GM12891 (cell line): ENCODE data around the gene ANKRD33B.
A peak's percentile ranks its signal among the peaks of the same experiment; 100 is the strongest.

Experiments
- DNase-seq: peaks from one replicate; pipeline ENCODE4 v3.0.0; 2011; ENCODE audit warnings: low spot score; ENCODE audit not compliant: insufficient read length
- FAIRE-seq: peaks from 2 replicates; lab custom pipeline; 2011; peaks lifted over from hg19 to GRCh38; lab: Jason Lieb, UNC
- PAX5 ChIP-seq: IDR thresholded peaks from 2 replicates; pipeline ENCODE4 v1.6.1; 2011; ENCODE audit warnings: low read length, moderate library complexity, mild to moderate bottlenecking; ENCODE audit not compliant: insufficient read depth, severe bottlenecking
- POLR2A ChIP-seq: IDR thresholded peaks from 2 replicates; pipeline ENCODE4 v1.6.1; 2011; ENCODE audit warnings: low read depth, low read length, control low read depth
- POLR2AphosphoS5 ChIP-seq: IDR thresholded peaks from 2 replicates; pipeline ENCODE4 v1.6.1; 2011; ENCODE audit warnings: low read depth, low read length, control low read depth
- POU2F2 ChIP-seq: IDR thresholded peaks from 2 replicates; pipeline ENCODE4 v1.6.1; 2011; ENCODE audit warnings: low read depth, mild to moderate bottlenecking, control low read depth, low read length, moderate library complexity
- SPI1 ChIP-seq: IDR thresholded peaks from 2 replicates; pipeline ENCODE4 v1.6.1; 2011; ENCODE audit warnings: low read depth, low read length, control low read depth
- TAF1 ChIP-seq: IDR thresholded peaks from 2 replicates; pipeline ENCODE4 v1.6.1; 2011; ENCODE audit warnings: low read depth, low read length, control low read depth

Gene ANKRD33B

GRCh38 chr5:10652606-10653005, 88.7 kb downstream of the ANKRD33B start:
- TF ChIP-seq PAX5 (no peak), POLR2A (no peak), SPI1 (no peak), POU2F2 (no peak), TAF1 (no peak), POLR2AphosphoS5 (no peak; the same call in 1 of the 2 replicates)
- DNase-seq (no peak), FAIRE-seq (no peak)

DNA sequence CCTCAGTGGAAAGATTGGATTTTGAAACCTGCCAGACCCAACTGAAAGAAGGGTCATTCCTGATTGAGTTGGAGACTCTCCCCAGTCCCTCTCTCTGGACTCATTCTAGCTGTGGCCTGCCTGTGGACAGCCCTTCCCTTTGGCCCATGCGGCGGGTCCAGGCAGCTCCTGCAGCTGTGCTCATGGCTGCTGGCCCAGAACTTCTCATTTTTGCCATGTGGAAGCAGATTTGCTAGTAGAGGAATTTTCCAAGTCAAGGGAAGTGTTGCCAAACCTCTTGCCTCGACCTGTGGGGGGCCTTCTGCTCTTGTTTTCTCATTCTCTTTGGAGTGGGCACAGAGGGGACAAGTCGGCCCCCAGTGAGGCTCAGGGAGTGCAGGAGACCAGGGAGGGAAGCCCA, 89.2 kb downstream of the ANKRD33B start:
- TF ChIP-seq POLR2AphosphoS5 = no peak
- TF ChIP-seq PAX5 = no peak
- no peak for TF ChIP-seq TAF1
- no peak for TF ChIP-seq POLR2A
- no peak for TF ChIP-seq SPI1
- no peak for TF ChIP-seq POU2F2
- no peak for DNase-seq
- FAIRE-seq = no peak

GRCh38 chr5:10653751-10654400, 90.0 kb downstream of the ANKRD33B start:
- TF ChIP-seq PAX5 = no peak
- TF ChIP-seq POU2F2 = no peak
- no peak for FAIRE-seq
- DNase-seq = no peak

DNA sequence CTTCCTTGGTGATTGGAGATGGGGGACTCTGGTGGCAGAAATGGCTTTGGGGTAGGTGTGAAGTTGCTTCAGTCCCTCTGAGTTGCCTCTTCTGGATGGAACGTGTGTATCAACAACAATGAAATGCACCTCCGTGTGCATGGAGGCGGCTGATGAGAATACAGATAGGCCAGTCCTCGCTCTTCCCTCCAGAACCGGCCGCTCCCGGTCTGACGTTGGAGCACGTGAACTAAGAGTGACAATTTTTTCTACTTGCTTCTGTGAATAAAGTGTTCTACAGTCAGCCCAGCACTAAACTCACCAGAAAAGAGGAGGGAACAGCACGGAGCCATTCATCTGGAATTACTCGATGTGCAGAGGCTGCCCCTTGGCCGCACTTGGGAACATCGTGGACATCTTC, 90.7 kb downstream of the ANKRD33B start:
- TF ChIP-seq SPI1 (no peak), TAF1 (no peak), PAX5 (no peak)
- no peak for FAIRE-seq
- DNase-seq = no peak

GRCh38 chr5:10655161-10655971, 91.5 kb downstream of the ANKRD33B start:
- DNase-seq (no peak), FAIRE-seq (no peak)
- TF ChIP-seq POLR2AphosphoS5 (peak; percentile 64; the same call in 1 of the 2 replicates), POLR2A (no peak)

DNA sequence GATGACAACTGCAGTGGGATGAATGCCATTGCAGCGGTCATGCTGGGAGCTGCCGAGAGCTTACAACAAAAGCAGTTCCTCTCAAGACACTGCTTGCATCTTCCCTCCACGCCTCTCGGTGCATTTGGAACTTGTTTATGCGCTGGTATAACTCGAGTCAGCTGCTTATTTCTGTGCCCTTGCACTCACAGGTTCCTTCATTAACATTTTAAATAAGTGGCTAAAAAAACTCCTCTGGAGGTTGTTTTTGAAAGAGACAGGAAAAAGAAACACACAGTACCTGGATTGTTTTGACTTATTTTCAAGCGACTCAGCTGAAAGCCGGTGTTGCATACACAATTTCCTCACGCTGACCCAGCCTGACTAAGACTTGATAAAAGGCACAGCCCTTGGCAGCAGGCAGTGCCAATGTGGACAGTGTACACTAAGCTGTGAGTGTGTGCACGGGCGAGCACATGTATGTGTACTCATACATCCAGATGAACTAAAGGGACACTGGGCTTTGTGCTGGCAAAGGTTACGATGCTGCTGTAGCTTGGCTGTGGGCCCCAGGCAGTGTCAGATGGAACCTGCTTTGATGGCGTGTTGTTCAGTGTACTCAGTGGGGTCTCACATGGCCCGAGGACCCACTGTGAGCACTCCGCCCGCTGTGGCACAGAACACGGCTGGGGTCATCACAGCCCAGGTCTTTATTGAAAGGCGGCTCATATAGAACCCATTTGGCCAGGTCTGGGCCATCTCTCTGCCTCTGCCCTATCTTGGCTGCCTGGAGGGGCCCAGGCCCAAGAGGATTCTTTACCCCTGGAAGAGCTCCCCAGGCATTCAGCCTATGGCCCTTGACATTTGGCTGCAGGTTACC, 92.3 kb downstream of the ANKRD33B start:
- FAIRE-seq (no peak), DNase-seq (no peak)
- TF ChIP-seq POLR2AphosphoS5 = peak; percentile 49; the same call in 1 of the 2 replicates
- TF ChIP-seq POLR2A = peak; percentile 31; the same call in 1 of the 2 replicates
- no peak for TF ChIP-seq PAX5

DNA sequence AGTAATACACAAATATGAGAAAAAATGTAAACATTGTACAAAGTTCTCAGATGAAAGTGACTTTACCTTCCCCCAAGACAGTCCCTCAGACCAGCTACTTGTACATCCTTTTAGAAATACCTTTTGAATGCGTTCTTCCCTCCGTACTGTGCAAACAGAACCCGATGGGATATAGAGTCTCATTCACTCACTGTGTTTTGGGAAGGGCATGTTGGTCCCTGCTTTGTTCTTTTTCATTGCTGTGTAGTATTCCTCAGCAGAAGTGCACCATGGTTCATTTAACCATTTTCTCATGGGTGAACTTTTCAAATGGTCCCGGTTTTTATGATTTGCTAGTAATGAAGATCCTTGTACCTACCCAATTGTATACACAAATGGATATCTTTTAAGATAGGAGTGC, 94.4 kb downstream of the ANKRD33B start:
- no peak for FAIRE-seq
- no peak for TF ChIP-seq TAF1
- TF ChIP-seq POLR2A = no peak; the same call in 1 of the 2 replicates
- TF ChIP-seq SPI1 = no peak
- TF ChIP-seq POLR2AphosphoS5 = peak; percentile 52; the same call in 1 of the 2 replicates
- TF ChIP-seq POU2F2 = no peak
- DNase-seq = no peak

DNA sequence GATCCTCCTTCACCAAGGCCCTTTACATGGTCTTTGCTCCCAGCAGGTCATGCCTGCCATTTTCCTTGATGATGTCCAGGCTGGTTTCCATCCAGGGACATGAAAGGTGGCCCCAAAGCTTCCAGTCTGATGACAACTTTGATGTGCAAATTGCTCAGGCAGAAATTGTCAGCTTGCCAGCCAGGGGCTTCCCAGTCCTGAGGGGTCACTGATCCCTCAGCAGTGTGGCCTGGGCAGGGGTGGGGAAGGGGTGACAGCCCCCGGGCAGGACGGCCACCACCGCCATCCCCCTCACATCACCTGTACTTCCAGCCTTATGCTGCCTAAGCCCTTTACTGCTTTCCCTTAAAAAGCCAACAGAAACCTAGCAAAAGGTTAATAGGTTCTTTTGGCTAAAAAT, 96.3 kb downstream of the ANKRD33B start:
- DNase-seq (no peak), FAIRE-seq (no peak)
- no peak for TF ChIP-seq PAX5
- TF ChIP-seq TAF1 = no peak
- no peak for TF ChIP-seq POLR2AphosphoS5
- TF ChIP-seq SPI1 = no peak
- TF ChIP-seq POU2F2 = no peak
- TF ChIP-seq POLR2A = no peak; the same call in 1 of the 2 replicates

DNA sequence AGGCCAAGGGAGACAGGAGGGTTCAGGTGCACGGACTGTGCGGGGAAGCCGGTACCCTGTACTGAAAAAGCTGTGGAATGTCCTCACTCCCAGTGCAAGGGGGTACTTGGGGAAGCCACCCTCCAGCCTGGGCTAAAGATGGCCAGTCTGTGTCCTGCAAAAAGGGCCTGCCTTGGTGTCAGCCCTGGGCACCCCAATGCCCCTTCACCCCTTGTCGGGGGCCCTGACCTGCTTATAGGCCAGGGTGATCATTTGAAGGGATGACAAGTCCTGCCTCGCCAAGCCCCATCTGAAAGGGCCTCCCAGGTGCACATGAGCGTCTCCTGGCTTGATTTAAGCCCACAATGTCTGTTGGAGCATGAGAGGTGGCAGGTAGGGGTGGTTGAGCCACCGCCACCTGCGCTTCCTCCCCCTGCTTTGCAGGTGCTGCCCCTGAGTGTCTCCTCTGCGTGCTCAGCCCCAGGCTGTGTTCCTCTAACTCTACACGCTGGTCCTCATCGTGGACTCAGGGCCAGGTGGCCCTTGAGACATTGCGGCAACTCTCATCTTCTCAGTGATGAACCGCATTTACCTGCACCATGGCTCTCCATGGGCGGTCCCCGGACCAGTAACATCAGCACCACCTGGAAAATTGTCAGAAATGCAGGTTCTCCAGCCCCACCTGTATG, 97.0 kb downstream of the ANKRD33B start:
- DNase-seq = no peak
- FAIRE-seq = no peak
- TF ChIP-seq POLR2AphosphoS5 (no peak), TAF1 (no peak), PAX5 (no peak), SPI1 (no peak), POU2F2 (no peak), POLR2A (no peak)

GRCh38 chr5:10661401-10661800, 97.5 kb downstream of the ANKRD33B start:
- TF ChIP-seq POLR2AphosphoS5 (no peak), SPI1 (no peak), POU2F2 (no peak), POLR2A (no peak)
- DNase-seq (no peak), FAIRE-seq (no peak)
